Superior temporal gyrus (tissue), 1 donor: ENCODE measurements around the gene LMO2.
"Not testable (repeated sequence)": the region's sequence is repeated elsewhere in the genome, so short reads cannot be mapped to it uniquely, and the experiment has no call there.

Experiments
- DNase-seq: peaks from one replicate; pipeline ENCODE4 v3.0.0-alpha.2; 2016; ENCODE audit errors: extremely low spot score

The LMO2 gene

GRCh38 chr11:33861941-33862589, 29.8 kb downstream of the LMO2 start:
- DNase-seq: no peak

GRCh38 chr11:33861386-33861785, 30.5 kb downstream of the LMO2 start:
- DNase-seq: no peak

GRCh38 chr11:33860926-33861325, 30.9 kb downstream of the LMO2 start:
- DNase-seq: no peak

GRCh38 chr11:33859306-33859705, 32.6 kb downstream of the LMO2 start:
- no peak for DNase-seq

- DNase-seq: peak; percentile 87
These were observed 33.9 kb downstream of the LMO2 start for GRCh38 chr11:33857933-33858371.

GRCh38 chr11:33855500-33855899, 36.4 kb downstream of the LMO2 start:
- no peak for DNase-seq

- DNase-seq: no peak
These were observed 43.0 kb downstream of the LMO2 start for GRCh38 chr11:33848717-33849390.

- DNase-seq: no peak
These were observed 44.6 kb downstream of the LMO2 start for GRCh38 chr11:33847251-33847650.

GRCh38 chr11:33844236-33844635, 47.6 kb downstream of the LMO2 start:
- no peak for DNase-seq

GRCh38 chr11:33843018-33843417, 48.9 kb downstream of the LMO2 start:
- no peak for DNase-seq

GRCh38 chr11:33842236-33842915, 49.5 kb downstream of the LMO2 start:
- no peak for DNase-seq

GRCh38 chr11:33838234-33838633, 53.6 kb downstream of the LMO2 start:
- not testable (repeated sequence) for DNase-seq

GRCh38 chr11:33837334-33837733, 54.5 kb downstream of the LMO2 start:
- not testable (repeated sequence) for DNase-seq

- DNase-seq: peak; percentile 73
These were observed 56.6 kb downstream of the LMO2 start for GRCh38 chr11:33835143-33835878.

GRCh38 chr11:33832676-33833075, 59.2 kb downstream of the LMO2 start:
- no peak for DNase-seq

GRCh38 chr11:33830903-33831648, 60.8 kb downstream of the LMO2 start:
- no peak for DNase-seq

GRCh38 chr11:33829430-33830141, 62.3 kb downstream of the LMO2 start:
- DNase-seq: peak; percentile 84

GRCh38 chr11:33828604-33829429, 63.1 kb downstream of the LMO2 start:
- DNase-seq: no peak

- no peak for DNase-seq
These were observed 64.7 kb downstream of the LMO2 start for GRCh38 chr11:33827206-33827605.
